ENCODE measurements around the gene NRIP1. TPM values are rescaled to one million over a fixed set of nuclear protein-coding genes. Genes with fewer than 3 reads are reported as not detected.
A peak's percentile ranks its signal among the peaks of the same experiment; 100 is the strongest.

Gene NRIP1
- polyA plus RNA-seq, 3 donors, result 4.3 to 28.2 (median 23.5) TPM

DNA sequence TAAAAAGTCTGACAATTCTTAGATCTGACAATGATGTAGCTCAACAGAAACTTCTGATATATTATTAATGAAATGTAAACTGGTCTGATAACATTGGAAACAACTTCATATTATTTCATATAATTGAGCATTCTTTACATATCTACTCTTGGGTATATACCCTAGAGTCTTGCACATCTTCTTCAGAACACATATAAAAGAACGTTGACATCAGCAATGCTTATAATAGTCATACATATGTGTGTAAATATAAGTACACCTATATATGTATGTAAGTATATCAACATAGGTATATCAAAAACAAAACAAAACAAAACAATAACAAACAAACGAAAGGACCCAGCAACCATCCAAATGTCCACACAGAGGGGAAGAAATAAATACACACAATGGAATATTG is 38.4 kb downstream of the NRIP1 start:
- Mint-ChIP-seq H3K36me3 (peaks cover 29 to 41% of the 10 kb centered on the region in 2 donors), H3K4me3 (no peak overlapping the region), H3K27me3 (ENCODE audit: low read depth in 3 of 3) (no peaks in the 10 kb centered on the region), H3K27ac (peak overlapping the region in 1 of 7 donors; percentile 46), H3K4me1 (peaks cover 25% of the 10 kb centered on the region), H3K9me3 (peaks cover 0 to 4% (median 0%) of the 10 kb centered on the region in 7 donors)
- Histone ChIP-seq H3K9ac (ENCODE audit: insufficient read depth, low read length, poor library complexity, severe bottlenecking) (no peak overlapping the region), H3K27me3 (ENCODE audit: control insufficient read depth in 2 of 2, insufficient read depth in 2 of 2, low read length in 2 of 2) (no peaks in the 10 kb centered on the region), H4K20me1 (ENCODE audit: insufficient read depth, low read length) (peaks cover 93% of the 10 kb centered on the region), H3K36me3 (replicated peaks in 1 of 2; ENCODE audit: control insufficient read depth in 1 of 2, insufficient read depth in 2 of 2, low read length in 2 of 2) (peaks cover 0 to 14% of the 10 kb centered on the region in 2 donors), H3K9me3 (replicated peaks in 1 of 2; ENCODE audit: control insufficient read depth in 1 of 2, insufficient read depth in 1 of 2, low read length in 2 of 2) (no peaks in the 10 kb centered on the region), H3K4me1 (ENCODE audit: control insufficient read depth in 1 of 2, insufficient read depth in 2 of 2, low read length in 2 of 2) (peaks cover 9 to 25% of the 10 kb centered on the region in 2 donors), H3K79me2 (ENCODE audit: insufficient read depth, low read length) (peaks cover 92% of the 10 kb centered on the region), H3K4me3 (replicated peaks in 1 of 3; ENCODE audit: low read depth in 2 of 3, low read length in 3 of 3) (no peak overlapping the region), H3K4me2 (replicated peaks; ENCODE audit: extremely low read depth, low read length, poor library complexity, severe bottlenecking) (no peak overlapping the region), H3K27ac (ENCODE audit: low read depth in 1 of 2, low read length in 2 of 2) (no peak overlapping the region), H2AFZ (ENCODE audit: insufficient read depth, low read depth, low read length, poor library complexity, severe bottlenecking) (no peak overlapping the region)
- intact Hi-C loops (cut with micrococcal nuclease), result no loop called here
- no CpG with 5 or more reads among the region's 2 CpGs for WGBS (ENCODE audit: insufficient coverage)
- DNase-seq, result no peak
- TF ChIP-seq, protein P1, sequence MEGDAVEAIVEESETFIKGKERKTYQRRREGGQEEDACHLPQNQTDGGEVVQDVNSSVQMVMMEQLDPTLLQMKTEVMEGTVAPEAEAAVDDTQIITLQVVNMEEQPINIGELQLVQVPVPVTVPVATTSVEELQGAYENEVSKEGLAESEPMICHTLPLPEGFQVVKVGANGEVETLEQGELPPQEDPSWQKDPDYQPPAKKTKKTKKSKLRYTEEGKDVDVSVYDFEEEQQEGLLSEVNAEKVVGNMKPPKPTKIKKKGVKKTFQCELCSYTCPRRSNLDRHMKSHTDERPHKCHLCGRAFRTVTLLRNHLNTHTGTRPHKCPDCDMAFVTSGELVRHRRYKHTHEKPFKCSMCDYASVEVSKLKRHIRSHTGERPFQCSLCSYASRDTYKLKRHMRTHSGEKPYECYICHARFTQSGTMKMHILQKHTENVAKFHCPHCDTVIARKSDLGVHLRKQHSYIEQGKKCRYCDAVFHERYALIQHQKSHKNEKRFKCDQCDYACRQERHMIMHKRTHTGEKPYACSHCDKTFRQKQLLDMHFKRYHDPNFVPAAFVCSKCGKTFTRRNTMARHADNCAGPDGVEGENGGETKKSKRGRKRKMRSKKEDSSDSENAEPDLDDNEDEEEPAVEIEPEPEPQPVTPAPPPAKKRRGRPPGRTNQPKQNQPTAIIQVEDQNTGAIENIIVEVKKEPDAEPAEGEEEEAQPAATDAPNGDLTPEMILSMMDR (IDR thresholded peaks at IDR 0.05), result no peak

DNA sequence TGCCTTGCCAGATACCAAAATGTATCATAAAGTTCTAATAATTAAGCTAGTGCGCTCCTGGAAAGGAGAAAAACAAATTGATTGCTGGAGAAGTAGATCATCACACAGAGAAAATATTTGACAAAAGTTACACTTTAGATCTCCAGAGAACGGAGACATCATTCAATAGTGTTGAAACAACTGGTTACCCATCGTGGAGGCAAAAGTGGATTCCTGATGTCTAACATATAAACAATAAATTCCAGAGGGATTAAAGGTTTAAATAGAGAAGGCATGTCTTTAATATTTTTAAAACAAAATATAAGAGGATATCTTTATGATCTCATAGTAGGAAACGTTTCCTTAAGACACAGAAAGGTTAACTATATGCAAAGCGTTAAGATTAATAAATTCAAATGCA is 41.0 kb downstream of the NRIP1 start:
- H3K27me3 ChIP-seq (ENCODE audit: control insufficient read depth in 2 of 2, insufficient read depth in 2 of 2, low read length in 2 of 2), result no peaks in the 10 kb centered on the region
- H3K4me2 ChIP-seq (replicated peaks; ENCODE audit: extremely low read depth, low read length, poor library complexity, severe bottlenecking), result no peak overlapping the region
- no peak overlapping the region for H3K4me3 ChIP-seq (replicated peaks in 1 of 3; ENCODE audit: low read depth in 2 of 3, low read length in 3 of 3)
- no peaks in the 10 kb centered on the region for H3K9me3 ChIP-seq (replicated peaks in 1 of 2; ENCODE audit: control insufficient read depth in 1 of 2, insufficient read depth in 1 of 2, low read length in 2 of 2)
- H3K4me1 ChIP-seq (ENCODE audit: control insufficient read depth in 1 of 2, insufficient read depth in 2 of 2, low read length in 2 of 2), result peaks cover 4 to 16% of the 10 kb centered on the region in 2 donors
- H3K27me3 Mint-ChIP-seq (ENCODE audit: low read depth in 3 of 3), result no peaks in the 10 kb centered on the region
- peaks cover 97% of the 10 kb centered on the region for H4K20me1 ChIP-seq (ENCODE audit: insufficient read depth, low read length)
- H3K4me3 Mint-ChIP-seq, result no peak overlapping the region
- H2AFZ ChIP-seq (ENCODE audit: insufficient read depth, low read depth, low read length, poor library complexity, severe bottlenecking), result no peak overlapping the region
- DNase-seq, result no peak
- H3K9ac ChIP-seq (ENCODE audit: insufficient read depth, low read length, poor library complexity, severe bottlenecking), result no peak overlapping the region
- no CpG with 5 or more reads among the region's 5 CpGs for WGBS (ENCODE audit: insufficient coverage)
- peaks cover 11% of the 10 kb centered on the region for H3K4me1 Mint-ChIP-seq
- H3K27ac ChIP-seq (ENCODE audit: low read depth in 1 of 2, low read length in 2 of 2), result no peak overlapping the region
- peaks cover 2 to 7% of the 10 kb centered on the region in 2 donors for H3K36me3 ChIP-seq (replicated peaks in 1 of 2; ENCODE audit: control insufficient read depth in 1 of 2, insufficient read depth in 2 of 2, low read length in 2 of 2)
- peaks cover 97% of the 10 kb centered on the region for H3K79me2 ChIP-seq (ENCODE audit: insufficient read depth, low read length)
- peaks cover 0 to 2% (median 0%) of the 10 kb centered on the region in 7 donors for H3K9me3 Mint-ChIP-seq
- intact Hi-C loops (cut with micrococcal nuclease), result no loop called here
- H3K27ac Mint-ChIP-seq, result peak overlapping the region in 1 of 7 donors; percentile 43
- peaks cover 23 to 31% of the 10 kb centered on the region in 2 donors for H3K36me3 Mint-ChIP-seq
- TF ChIP-seq, protein P1 (IDR thresholded peaks at IDR 0.05), result no peak

Data from CD14-positive monocyte (primary cell).